Left ventricle myocardium inferior (tissue), 1 donor: ENCODE data around the gene CNTFR. TPM values are rescaled to one million over a fixed set of nuclear protein-coding genes. Genes with fewer than 3 reads are reported as not detected.
A peak's percentile ranks its signal among the peaks of the same experiment; 100 is the strongest.

Experiments
- DNase-seq: peaks from one replicate; pipeline ENCODE4 v3.0.0-alpha.2; 2020
- H3K27ac ChIP-seq: fragments of 200-600 bp; replicated peaks from 2 replicates; pipeline ENCODE4 v1.8.0; 2021
- H3K27me3 ChIP-seq: fragments of 200-600 bp; 2 replicates; pipeline ENCODE4 v1.8.0; 2021; ENCODE audit warnings: low read depth
- H3K36me3 ChIP-seq: fragments of 200-600 bp; 2 replicates; pipeline ENCODE4 v1.8.0; 2021
- H3K4me1 ChIP-seq: fragments of 200-600 bp; 2 replicates; pipeline ENCODE4 v1.8.0; 2021
- H3K4me3 ChIP-seq: fragments of 200-600 bp; 2 replicates; pipeline ENCODE4 v1.8.0; 2021; ENCODE audit warnings: mild to moderate bottlenecking, moderate library complexity
- H3K9me3 ChIP-seq: fragments of 200-600 bp; replicated peaks from 2 replicates; pipeline ENCODE4 v1.8.0; 2021
- CTCF ChIP-seq: fragments of 200-600 bp; IDR thresholded peaks from 2 replicates; pipeline ENCODE4 v1.8.0; 2021; ENCODE audit warnings: antibody characterized with exemption, mild to moderate bottlenecking, borderline replicate concordance
- intact Hi-C: fragments of 100-400 bp; cut with micrococcal nuclease; formaldehyde crosslinking; loops from one replicate; pipeline ENCODE4 v1.11.0; 2022
- total RNA-seq: library from RNA; stranded (reverse); fragmentation: NEBNext Ultra II Directional; extraction: Animal tissue kit (Norgen Biotek cat#: 25700); gene quantifications from one replicate; pipeline ENCODE4 v1.2.1, GENCODE V29; 2021
- donor health status: DM: no; HTN: yes; CAD: no; lungs with severe emphysema.

The CNTFR gene
- total RNA-seq, 1 donor from 2014 or later: 4.6 TPM

DNA sequence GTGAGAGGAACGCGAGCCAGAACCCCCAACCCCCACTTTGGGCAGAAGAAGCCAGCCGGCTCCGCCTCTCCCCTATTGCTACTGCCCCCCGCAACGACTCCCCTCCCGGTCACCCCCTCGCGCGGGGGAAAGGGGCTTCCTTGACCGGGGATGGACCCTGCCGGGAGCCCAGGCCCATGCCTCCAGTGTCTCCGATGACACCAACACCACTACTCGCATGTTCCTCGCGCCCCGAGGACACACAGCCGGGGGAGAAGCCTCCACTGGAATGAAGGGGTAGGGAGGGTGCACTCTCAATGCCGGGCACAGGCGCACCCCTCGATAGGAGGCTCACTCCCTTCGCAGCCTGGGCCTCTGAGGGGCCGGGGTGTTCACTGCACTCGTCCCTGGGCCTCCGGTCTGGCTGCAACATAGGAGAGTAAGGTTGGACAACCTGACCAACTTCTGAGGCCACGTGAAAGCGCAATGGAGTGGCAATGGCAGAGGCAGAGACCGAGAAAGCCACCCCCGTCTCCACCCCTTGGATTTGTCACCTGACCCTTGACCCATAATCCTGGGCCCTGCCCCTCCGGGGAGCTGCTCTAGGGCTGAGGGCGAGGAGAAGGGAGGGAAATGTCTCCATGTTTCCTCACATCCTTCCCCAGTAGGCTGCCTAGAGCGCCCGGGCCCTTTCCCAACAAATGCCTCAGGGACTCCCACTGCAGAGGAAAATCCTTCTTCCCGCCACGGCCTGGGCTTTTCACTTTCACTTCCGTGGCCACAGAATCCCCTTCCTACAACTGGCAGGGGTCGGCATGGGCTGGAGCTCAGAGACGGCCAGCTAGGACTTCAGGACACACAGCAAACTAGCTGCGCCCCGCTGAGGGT, 1.1 kb upstream of the CNTFR start:
- peaks cover 59% of the 10 kb centered on the region for H3K4me1 ChIP-seq
- no peaks in the 10 kb centered on the region for H3K36me3 ChIP-seq
- H3K27me3 ChIP-seq: peaks cover 76% of the 10 kb centered on the region
- no peak for DNase-seq
- H3K4me3 ChIP-seq: peak overlapping the region; percentile 68
- no peaks in the 10 kb centered on the region for H3K9me3 ChIP-seq
- intact Hi-C loops: loop anchor here (5.0 kb wide), 1 partner anchor 43 kb away; no protein-coding TSS in a partner anchor
- TF ChIP-seq CTCF: no peak
- H3K27ac ChIP-seq: peak overlapping the region; percentile 37

- Histone ChIP-seq H3K4me3 (peak overlapping the region; percentile 68), H3K4me1 (peaks cover 52% of the 10 kb centered on the region), H3K27ac (no peak overlapping the region), H3K36me3 (no peaks in the 10 kb centered on the region), H3K27me3 (peaks cover 89% of the 10 kb centered on the region), H3K9me3 (no peaks in the 10 kb centered on the region)
- intact Hi-C loops: no loop called here
- no peak for TF ChIP-seq CTCF
- no peak for DNase-seq
Observed at GRCh38 chr9:34588671-34589635, 571 bp downstream of the CNTFR start.

DNA sequence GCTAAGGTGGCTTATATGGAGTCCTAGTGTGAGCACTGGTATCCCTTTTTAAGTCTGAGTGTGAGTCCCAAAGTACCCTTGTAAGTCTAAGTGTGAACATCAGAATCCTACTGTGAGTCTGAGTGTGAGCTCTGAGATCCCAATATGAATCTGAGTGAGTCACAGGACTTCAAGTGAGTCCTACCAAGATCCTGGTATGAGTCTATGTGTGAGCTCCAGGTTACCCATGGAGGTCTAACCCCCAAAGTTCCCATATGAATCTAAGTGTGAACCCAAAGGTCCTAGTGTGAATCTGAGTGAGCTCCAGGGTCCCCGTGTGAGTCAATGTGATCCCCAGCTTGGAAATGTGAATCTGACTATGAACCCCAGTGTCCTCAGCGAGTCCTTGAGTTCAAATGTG, 2.3 kb downstream of the CNTFR start:
- Histone ChIP-seq H3K4me1 (peaks cover 35% of the 10 kb centered on the region), H3K4me3 (no peak overlapping the region), H3K9me3 (no peaks in the 10 kb centered on the region), H3K36me3 (no peaks in the 10 kb centered on the region), H3K27me3 (peaks cover 93% of the 10 kb centered on the region), H3K27ac (no peak overlapping the region)
- intact Hi-C loops: no loop called here
- no peak for DNase-seq
- TF ChIP-seq CTCF: no peak

DNA sequence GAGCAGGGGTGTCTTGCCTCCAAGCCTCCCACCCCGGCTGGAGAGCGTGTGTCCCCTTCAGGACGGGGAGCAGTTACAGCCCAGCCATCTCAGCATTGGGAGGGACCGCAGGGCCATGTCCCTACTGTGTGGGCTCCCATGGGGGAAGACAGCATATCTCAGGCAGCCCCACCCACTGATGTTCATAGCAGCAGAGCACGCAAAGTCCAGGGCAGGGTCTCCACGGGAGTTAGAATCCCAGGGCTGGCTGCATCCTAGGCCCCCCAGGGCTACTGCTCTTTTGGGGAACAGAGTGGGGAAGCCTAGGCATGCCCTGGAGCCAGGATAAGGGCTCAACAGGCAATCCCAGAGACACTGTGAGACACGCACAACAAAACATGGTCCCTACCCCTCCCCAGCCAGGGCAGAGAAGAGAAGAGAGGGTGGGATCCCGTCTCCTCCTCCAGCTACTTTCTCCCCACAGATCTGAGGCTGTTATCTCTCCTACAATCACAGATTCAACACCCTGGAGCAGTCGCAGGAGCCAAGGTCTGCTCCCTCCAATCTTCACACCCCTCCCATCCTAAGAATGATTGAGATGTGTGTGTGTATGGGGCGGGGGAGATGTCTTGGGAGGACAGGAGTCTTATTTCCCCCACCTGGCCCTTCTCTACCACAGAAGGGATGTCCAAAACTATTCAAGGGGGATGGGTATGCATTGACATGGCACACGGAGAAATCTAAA, 3.4 kb downstream of the CNTFR start:
- Histone ChIP-seq H3K9me3 (no peaks in the 10 kb centered on the region), H3K36me3 (no peaks in the 10 kb centered on the region), H3K4me3 (no peak overlapping the region), H3K4me1 (peaks cover 24% of the 10 kb centered on the region), H3K27ac (no peak overlapping the region), H3K27me3 (peaks cover 97% of the 10 kb centered on the region)
- no peak for TF ChIP-seq CTCF
- DNase-seq: no peak
- intact Hi-C loops: no loop called here

GRCh38 chr9:34584970-34585369, 4.6 kb downstream of the CNTFR start:
- intact Hi-C loops: no loop called here

More at GRCh38 chr9:34584970-34585369, 4.6 kb downstream of the CNTFR start:
- no peak overlapping the region for H3K4me3 ChIP-seq
- H3K27ac ChIP-seq: no peak overlapping the region
- H3K4me1 ChIP-seq: peaks cover 12% of the 10 kb centered on the region
- no peak for DNase-seq
- H3K36me3 ChIP-seq: no peaks in the 10 kb centered on the region
- peaks cover 97% of the 10 kb centered on the region for H3K27me3 ChIP-seq
- H3K9me3 ChIP-seq: no peaks in the 10 kb centered on the region
- no peak for TF ChIP-seq CTCF
